ENCODE results near the gene CAPN11.
"Not testable (repeated sequence)": the region's sequence is repeated elsewhere in the genome, so short reads cannot be mapped to it uniquely, and the experiment has no call there.

The CAPN11 gene

GRCh38 chr6:44183783-44184182 is 25.2 kb downstream of the CAPN11 start:
- no peak for DNase-seq

DNA sequence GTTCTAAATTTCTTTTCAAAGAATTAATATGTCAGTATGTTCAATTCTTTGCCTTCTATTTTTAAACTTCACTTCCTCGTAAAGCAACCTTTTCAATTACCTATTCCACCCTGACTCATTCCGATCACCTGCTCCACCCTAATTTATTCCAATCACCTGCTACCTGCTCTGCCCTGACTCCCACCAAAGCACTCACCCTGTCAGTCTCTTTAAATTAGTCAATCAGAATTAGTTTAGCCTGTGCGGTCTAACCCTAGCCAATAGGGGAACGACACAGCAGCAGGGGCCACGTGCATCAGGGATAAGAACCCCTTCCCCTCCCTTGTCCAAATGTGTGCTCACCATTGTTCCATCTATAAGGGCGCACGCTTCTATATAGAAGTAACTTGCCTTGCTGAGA is 26.7 kb downstream of the CAPN11 start:
- not testable (repeated sequence) for DNase-seq

DNA sequence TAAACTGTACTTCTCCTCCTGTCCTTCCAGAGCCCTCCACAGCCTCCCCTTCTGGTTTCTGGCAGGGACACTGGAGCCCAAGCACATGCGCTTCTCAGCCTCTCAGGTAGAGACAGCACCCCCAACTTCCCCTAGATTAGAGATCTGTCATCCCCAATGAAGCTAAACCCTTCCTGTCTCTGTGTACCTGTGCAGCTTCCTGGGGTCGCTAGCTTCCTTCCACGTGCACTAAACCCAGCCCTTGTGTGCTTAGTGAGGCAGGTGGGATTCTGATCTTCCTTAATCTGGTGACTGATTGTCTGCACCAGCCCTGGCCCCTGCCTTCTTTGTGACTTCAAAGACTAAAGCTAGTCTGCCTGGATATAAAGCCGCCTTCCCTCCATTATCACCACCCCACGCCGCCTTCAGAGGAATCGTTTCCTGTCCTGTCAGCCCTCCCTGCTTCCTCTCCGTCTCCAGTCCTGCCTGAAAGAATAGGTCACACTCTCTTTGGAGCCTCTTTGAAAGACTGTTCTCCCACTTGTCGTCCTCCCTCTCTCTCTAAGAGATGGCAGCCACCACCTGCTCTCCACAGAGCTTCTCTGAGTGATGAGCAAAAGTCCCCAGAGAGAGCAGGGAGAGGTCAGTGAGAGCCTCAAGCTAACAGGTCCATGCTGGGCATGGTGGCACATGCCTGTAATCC is 27.5 kb downstream of the CAPN11 start:
- DNase-seq: no peak

GRCh38 chr6:44186635-44187025 is 28.0 kb downstream of the CAPN11 start:
- no peak for DNase-seq

DNA sequence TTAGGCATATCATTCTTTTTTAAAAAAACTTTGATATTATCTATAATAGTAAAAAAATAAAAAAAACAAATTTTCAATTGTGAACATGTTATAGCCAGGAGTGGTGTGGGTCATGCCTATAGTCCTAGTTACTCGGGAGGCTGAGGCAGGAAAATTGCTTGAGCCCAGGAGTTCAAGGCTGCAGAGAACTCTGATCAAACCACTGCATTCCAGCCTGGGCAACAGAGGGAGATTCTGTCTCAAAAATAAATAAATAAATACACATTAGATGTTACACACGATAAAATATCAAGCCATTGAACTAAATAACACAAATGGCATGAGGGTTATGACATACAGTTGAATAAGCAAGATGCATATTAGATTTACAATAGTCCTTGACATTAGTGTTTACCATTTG is 30.2 kb downstream of the CAPN11 start:
- no peak for DNase-seq

DNA sequence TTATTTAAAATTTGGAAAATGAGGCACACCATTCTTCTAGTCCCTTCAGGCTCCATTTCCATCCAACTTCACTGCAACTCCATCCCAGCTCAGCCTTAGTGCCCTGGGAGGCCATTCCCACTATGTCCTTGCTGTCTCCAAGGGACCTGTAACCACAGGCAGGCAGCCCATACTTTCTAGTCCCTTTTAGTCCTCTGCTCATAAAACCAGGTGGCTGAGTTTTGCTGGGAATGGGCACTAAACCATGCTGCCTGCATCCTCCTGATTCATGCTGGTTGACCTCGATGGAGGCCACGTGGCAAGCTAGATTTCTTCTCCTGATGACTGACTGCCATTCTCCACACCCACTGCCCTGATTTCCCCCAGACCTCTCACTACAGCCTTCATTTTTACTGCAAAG is 30.6 kb downstream of the CAPN11 start:
- DNase-seq: no peak

DNA sequence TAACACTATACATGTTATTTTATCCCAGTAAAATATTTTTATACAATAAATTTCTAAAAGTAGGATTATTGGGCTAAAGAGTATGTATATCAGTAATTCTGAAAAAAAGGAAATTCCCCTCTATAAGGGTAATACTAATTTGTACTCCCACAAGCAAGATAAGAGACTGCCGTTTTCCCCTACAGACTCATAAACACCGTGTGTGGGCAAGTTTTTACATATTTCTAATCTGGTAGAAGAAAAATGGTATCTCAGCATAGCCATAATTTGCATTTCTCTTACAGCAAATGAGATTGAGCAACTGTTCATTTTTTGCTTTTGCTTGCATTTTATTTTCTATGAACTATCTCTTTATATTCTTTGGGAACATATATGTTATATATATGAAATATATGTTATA is 32.1 kb downstream of the CAPN11 start:
- DNase-seq: no peak

- no peak for DNase-seq
These were observed 33.9 kb downstream of the CAPN11 start for GRCh38 chr6:44192428-44193041.

DNA sequence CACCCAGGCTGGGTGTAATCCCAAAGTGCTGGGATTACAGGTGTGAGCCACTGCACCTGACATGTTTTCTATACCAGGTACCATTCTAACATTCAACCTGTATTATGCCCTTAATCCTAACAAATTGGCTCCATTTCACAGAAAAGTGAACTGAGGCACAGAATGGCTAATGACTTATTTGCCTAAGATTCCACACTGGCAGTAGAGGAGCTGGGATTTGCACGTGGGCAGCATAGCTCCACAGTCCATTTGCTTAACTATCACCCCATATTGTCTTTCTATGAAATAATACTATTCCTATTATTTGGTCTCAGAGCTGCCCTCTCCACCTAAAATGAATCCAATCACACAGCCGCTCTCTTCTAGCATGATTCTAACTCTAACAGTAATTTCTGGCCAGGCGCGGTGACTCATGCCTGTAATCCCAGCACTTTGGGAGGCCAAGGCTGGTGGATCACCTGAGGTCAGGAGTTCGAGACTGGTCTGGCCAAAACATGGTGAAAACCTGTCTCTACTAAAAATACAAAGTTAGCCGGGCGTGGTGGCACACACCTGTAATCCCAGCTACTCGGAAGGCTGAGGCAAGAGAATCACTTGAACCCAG is 34.8 kb downstream of the CAPN11 start:
- no peak for DNase-seq

DNA sequence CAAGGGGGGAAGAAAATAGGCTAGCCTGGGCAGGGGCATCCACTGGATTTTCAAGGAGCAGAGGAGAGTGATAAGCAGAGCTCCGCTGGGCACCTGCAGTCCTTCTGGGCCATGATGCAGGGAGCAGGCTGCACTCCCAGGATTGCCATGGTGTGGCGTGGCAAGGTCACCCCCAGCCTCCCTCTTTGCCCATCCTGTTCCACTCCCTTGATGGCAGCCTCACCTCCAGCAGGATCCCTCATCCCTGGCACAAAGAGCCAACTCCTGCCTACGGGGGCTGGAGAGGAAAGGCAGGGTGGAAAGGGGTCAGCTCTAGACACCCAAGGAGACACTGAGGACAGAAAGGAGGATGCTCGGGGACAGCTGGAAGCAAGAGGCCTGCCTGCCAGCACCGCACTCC is 35.7 kb downstream of the CAPN11 start:
- no peak for DNase-seq

- DNase-seq: not testable (repeated sequence)
These were observed 37.7 kb downstream of the CAPN11 start for GRCh38 chr6:44196351-44196750.

DNA sequence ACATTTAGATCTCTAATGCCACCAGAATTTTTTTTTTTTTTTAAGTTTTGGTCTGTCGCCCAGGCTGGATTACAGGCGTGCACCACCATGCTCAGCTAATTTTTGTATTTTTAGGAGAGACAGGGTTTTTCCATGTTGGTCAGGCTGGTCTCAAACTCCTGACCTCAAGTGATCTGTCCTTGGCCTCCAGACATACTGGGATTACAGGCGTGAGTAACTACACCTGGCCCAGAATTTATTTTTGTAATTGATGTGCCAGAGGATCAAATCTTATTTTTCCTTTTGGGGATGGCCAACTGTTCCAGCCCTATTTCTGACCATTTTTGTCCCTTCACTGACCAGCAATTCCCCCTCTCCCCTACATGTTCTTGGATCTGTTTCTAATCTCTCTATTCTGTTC is 40.1 kb downstream of the CAPN11 start:
- DNase-seq: no peak

DNA sequence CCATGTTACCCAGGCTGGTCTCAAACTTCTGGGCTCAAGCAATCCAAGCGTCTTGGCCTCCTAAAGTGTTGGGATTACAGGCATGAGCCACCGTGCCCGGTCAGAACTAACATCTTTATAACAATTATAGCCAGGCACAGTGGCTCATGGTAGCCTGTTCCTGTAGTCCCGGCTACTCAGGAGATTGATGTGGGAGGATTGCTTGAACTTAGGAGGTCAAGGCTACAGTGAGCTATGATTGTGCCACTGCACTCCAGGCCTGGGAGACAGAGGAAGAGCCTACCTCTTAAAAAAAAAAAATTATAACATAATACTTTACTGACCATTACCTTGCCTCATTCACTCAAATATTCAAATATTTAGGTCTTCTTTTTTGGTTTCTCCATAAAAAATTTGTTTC is 41.3 kb downstream of the CAPN11 start:
- no peak for DNase-seq

- DNase-seq: no peak
These were observed 42.6 kb downstream of the CAPN11 start for GRCh38 chr6:44201200-44201599.

DNA sequence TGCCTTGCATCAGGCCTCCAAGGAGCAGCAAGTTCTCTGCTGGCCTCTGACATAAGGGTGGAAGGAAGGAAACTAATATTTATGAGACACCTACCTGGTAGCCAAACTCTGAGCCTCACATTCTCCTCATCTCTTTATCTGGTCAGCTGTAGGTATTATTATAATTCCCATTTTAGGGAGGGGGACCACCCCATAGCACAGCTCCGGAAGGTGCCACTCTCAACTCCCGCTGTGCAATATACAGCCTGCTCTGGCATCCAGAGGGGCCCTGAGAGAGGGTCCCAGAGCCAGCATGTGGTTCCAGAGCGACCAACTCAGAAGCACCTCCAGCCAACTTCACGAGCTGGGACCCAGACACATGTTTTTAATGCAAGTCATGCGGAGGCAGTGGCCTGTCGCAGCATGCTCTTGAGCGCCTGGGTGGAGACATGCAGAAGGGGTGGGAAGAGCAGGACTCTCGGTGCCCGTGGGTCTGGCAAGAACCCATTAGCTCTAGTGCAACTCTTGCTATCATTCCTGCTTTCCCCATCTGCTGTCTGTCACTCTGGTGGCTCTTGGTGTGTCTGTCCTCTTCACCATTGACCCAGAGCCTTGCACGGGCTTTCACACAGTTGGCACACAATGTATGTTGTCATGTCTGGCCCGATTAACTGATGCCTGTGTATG is 43.2 kb downstream of the CAPN11 start:
- DNase-seq: no peak

GRCh38 chr6:44202332-44202971 is 43.8 kb downstream of the CAPN11 start:
- DNase-seq: no peak

DNA sequence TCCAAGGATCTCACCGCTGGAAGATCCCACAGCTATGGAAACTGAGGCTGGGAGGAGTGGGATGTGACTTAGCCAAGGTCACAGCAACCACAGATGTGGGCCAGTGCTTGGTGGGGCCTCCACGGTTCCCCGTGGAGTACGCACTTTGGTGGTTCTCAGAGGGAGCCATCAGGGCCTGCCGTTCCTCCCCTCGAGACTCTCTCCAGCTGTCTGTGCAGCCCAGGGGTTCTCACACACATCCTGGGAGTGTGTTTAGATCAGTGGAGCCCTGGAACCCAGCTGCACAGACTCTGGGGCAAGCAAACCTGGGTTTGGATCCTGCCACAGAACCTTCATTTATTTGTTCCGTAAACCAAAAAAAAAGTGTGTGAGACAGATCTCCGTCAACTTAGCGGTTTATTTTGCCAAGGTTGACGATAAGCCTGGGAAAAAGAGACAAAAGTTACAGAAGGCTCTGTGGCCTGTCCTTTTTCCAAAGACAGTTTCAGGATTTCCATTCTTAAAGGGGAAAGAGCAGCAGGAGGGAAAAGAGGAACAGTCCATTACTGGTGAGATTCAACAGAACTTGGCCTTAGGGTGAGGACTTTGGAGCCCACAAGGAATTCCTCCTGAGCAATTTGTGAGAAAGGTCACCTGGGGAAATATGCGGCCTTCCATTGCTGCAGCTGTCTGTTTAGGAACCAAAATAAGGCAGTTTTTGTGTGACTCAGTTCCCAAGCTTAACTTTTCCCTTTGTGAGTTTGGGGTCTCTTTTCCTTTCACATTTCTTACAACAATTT is 44.5 kb downstream of the CAPN11 start:
- no peak for DNase-seq

DNA sequence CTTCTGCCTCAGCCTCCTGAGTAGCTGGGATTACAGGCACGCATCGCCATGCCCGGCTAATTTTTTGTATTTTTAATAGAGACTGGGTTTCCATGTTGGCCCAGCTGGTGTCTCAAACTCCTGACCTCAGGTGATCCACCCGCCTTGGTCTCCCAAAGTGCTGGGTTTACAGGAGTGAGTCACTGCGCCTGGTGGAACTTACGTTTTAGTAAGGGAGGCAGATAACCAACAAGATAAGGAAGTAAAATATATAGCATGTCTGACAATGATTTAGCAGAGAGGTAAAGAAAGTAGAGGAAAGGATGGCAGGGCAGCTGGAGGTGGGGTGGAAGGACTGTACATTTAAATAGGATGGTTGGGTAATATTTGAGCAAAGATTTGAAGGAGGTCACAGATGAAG is 45.3 kb downstream of the CAPN11 start:
- DNase-seq: no peak

DNA sequence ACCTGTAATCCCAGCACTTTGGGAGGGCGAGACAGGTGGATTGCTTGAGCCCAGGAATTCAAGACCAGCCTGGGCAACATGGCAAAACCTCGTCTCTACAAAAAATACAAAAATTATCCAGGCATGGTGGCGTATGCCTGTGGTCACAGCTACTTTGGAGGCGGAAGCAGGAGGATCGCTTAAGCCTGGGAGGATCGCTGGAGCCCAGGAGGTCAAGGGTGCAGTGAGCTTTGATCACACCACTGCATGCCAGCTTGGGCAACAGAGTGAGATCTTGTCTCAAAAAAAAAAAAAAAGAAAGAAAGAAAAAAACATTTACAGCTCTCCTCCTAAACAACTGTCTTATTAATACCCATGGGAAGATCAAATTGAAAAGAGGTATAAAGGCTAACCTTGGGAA is 49.3 kb downstream of the CAPN11 start:
- no peak for DNase-seq

GRCh38 chr6:44211284-44211683 is 52.7 kb downstream of the CAPN11 start:
- no peak for DNase-seq

DNA sequence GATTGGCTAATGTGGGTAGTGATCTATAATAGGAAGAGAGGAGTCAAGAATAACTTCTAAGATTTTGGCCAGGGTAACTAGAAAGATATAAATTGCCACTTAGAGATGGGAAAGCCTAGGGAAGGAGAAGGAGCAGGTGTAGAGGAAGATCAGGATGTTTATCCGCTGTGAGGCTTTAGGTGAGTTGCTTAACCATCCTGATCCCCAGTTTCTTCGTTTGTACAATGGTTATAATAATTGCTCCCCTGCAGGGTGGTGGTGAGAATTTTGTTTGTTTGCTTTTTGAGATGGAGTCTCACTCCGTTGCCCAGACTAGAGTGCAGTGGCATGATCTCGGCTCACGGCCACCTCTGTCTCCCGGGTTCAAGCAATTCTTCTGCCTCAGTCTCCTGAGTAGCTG is 55.7 kb downstream of the CAPN11 start:
- DNase-seq: no peak

GRCh38 chr6:44216677-44217331 is 58.2 kb downstream of the CAPN11 start, which contains the start of gene MYMX:
MYMX (plus strand) TSS chr6:44216926; CDS start chr6:44217472, 546 bp downstream.
- DNase-seq: peak; percentile 55

Data from DMS 273 treated with DMSO at 0.1 percent for 48 hours (cell line).